Measurements from ENCODE around the gene ELAVL1. TPM values are rescaled to one million over a fixed set of nuclear protein-coding genes. Genes with fewer than 3 reads are reported as not detected.
"Not testable (repeated sequence)": the region's sequence is repeated elsewhere in the genome, so short reads cannot be mapped to it uniquely, and the experiment has no call there.

Gene ELAVL1
- total and polyA plus RNA-seq, 2 experiments from 2014 or later = 81.6 to 143 TPM

- Histone ChIP-seq H2AFZ (peak overlapping the region; percentile 64), H3K27ac (ENCODE audit: low read depth) (peak overlapping the region; percentile 88), H3K4me1 (ENCODE audit: insufficient read depth) (peaks cover 11% of the 10 kb centered on the region)
- not testable (repeated sequence) for H3K36me3 Mint-ChIP-seq (ENCODE audit: low read depth); H3K27me3 ChIP-seq (ENCODE audit: insufficient read depth); H3K4me2 ChIP-seq; H3K9me3 Mint-ChIP-seq; H4K20me1 ChIP-seq (replicated peaks; ENCODE audit: insufficient read depth); H3K79me2 ChIP-seq (replicated peaks; ENCODE audit: insufficient read depth); H3K36me3 ChIP-seq (ENCODE audit: insufficient read depth); H3K9me2 ChIP-seq (ENCODE audit: insufficient read depth); H3K4me3 ChIP-seq; H3F3A ChIP-seq (replicated peaks; ENCODE audit: low read depth)
- peak overlapping the region; percentile 94 for H3K27ac Mint-ChIP-seq
- H3K4me3 Mint-ChIP-seq = peak overlapping the region; percentile 8; the same call in 2 of the 3 replicates
- peaks cover 25% of the 10 kb centered on the region for H3K4me1 Mint-ChIP-seq
- peak; percentile 65 for DNase-seq (ENCODE audit: low spot score)
- H3K27me3 Mint-ChIP-seq (ENCODE audit: insufficient read depth, low read depth, poor library complexity) = peaks cover 16% of the 10 kb centered on the region
- ATAC-seq = peak; percentile 51
Measured at GRCh38 chr19:8033287-8034177, 28.1 kb upstream of the ELAVL1 start.

GRCh38 chr19:8030960-8031359, 25.5 kb upstream of the ELAVL1 start:
- ATAC-seq = no peak

More at GRCh38 chr19:8030960-8031359, 25.5 kb upstream of the ELAVL1 start:
- 0 out of 2 replicates have a peak, but pooled peaks cover 2% of the 10 kb centered on the region for H3F3A ChIP-seq (replicated peaks; ENCODE audit: low read depth)
- no peak overlapping the region for H3K4me3 Mint-ChIP-seq
- peaks cover 9% of the 10 kb centered on the region for H3K4me1 ChIP-seq (ENCODE audit: insufficient read depth)
- H3K27me3 ChIP-seq (ENCODE audit: insufficient read depth) = no peaks in the 10 kb centered on the region
- H3K9me3 Mint-ChIP-seq = no peaks in the 10 kb centered on the region
- H3K36me3 ChIP-seq (ENCODE audit: insufficient read depth) = no peaks in the 10 kb centered on the region
- H3K27ac ChIP-seq (ENCODE audit: low read depth) = no peak overlapping the region
- H3K4me1 Mint-ChIP-seq = peaks cover 21% of the 10 kb centered on the region
- no peak overlapping the region; the same call in 1 of the 2 replicates for H2AFZ ChIP-seq
- no peaks in the 10 kb centered on the region for H3K36me3 Mint-ChIP-seq (ENCODE audit: low read depth)
- H3K27ac Mint-ChIP-seq = no peak overlapping the region
- no peaks in the 10 kb centered on the region for H4K20me1 ChIP-seq (replicated peaks; ENCODE audit: insufficient read depth)
- H3K9me2 ChIP-seq (ENCODE audit: insufficient read depth) = no peaks in the 10 kb centered on the region
- no peak overlapping the region for H3K4me3 ChIP-seq
- H3K79me2 ChIP-seq (replicated peaks; ENCODE audit: insufficient read depth) = no peaks in the 10 kb centered on the region
- peaks cover 13% of the 10 kb centered on the region for H3K27me3 Mint-ChIP-seq (ENCODE audit: insufficient read depth, low read depth, poor library complexity)
- no peak overlapping the region for H3K4me2 ChIP-seq
- no peak for TF ChIP-seq ZNF114 (CRISPR knock-in tag; IDR thresholded peaks at IDR 0.05)
- no peak for TF ChIP-seq JUNB (IDR thresholded peaks at IDR 0.05; ENCODE audit: unreplicated experiment)
- no peak for TF ChIP-seq ZNF331 (CRISPR knock-in tag; IDR thresholded peaks at IDR 0.05; ENCODE audit: low read depth)
- TF ChIP-seq ETS1 (IDR thresholded peaks at IDR 0.05) = no peak
- no peak for TF ChIP-seq NANOG (IDR thresholded peaks at IDR 0.05; ENCODE audit: borderline replicate concordance)
- TF ChIP-seq POLR2AphosphoS5 (IDR thresholded peaks at IDR 0.05; ENCODE audit: low read depth) = no peak
- no peak for TF ChIP-seq EZH2phosphoT487 (IDR thresholded peaks at IDR 0.05; ENCODE audit: unreplicated experiment)
- TF ChIP-seq ZNF462 (CRISPR knock-in tag; IDR thresholded peaks at IDR 0.05) = no peak
- TF ChIP-seq EZH2 (IDR thresholded peaks at IDR 0.05; ENCODE audit: low read depth, unreplicated experiment) = no peak
- TF ChIP-seq STAT1 (IDR thresholded peaks at IDR 0.05; ENCODE audit: unreplicated experiment) = no peak
- no peak for TF ChIP-seq CREB1 (CRISPR knock-in tag; IDR thresholded peaks at IDR 0.05; ENCODE audit: low read depth)
- no peak for DNase-seq (ENCODE audit: low spot score)
